ENCODE data around the gene KRT86.

DNA sequence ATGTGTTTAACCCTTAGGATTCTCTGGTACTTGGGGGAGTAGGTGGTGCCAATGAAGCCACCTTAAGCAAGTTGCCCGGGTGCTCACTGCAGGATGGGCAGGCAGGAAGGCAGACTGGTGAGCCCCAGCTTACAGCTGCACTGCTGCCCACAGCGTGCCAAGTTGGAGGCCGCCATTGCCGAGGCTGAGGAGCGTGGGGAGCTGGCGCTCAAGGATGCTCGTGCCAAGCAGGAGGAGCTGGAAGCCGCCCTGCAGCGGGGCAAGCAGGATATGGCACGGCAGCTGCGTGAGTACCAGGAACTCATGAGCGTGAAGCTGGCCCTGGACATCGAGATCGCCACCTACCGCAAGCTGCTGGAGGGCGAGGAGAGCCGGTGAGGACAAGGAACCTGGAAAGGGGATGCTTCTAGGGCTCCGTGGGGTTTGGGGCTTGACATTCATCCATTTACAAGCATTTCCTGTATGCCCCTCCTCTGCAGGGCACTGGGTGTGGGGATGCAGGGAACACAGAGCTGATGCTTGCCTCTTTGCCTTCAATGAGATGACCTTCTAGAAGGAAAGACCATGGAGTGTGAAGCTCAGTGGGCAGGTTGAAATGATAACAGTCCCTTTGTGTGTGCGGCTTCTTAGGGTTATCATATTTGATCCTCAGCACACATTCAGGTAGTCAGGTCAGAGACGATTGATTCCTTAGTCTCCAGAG lies 29.0 kb upstream of the KRT86 start:
- TF ChIP-seq, protein P1, sequence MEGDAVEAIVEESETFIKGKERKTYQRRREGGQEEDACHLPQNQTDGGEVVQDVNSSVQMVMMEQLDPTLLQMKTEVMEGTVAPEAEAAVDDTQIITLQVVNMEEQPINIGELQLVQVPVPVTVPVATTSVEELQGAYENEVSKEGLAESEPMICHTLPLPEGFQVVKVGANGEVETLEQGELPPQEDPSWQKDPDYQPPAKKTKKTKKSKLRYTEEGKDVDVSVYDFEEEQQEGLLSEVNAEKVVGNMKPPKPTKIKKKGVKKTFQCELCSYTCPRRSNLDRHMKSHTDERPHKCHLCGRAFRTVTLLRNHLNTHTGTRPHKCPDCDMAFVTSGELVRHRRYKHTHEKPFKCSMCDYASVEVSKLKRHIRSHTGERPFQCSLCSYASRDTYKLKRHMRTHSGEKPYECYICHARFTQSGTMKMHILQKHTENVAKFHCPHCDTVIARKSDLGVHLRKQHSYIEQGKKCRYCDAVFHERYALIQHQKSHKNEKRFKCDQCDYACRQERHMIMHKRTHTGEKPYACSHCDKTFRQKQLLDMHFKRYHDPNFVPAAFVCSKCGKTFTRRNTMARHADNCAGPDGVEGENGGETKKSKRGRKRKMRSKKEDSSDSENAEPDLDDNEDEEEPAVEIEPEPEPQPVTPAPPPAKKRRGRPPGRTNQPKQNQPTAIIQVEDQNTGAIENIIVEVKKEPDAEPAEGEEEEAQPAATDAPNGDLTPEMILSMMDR (IDR thresholded peaks at IDR 0.05), result no peak
- TF ChIP-seq EZH2 (IDR thresholded peaks at IDR 0.05), result no peak
